Natural killer cell (primary cell): ENCODE results near the gene CAMK2N1. TPM values are rescaled to one million over a fixed set of nuclear protein-coding genes. Genes with fewer than 3 reads are reported as not detected.

Experiments used
- ATAC-seq, 3 donors: fragments of 150-1000 bp in 2 of 3; fragments of 200-7000 bp in 1 of 3; cut with Tn5 transposase; 1 replicate in 1 of 3; 2 replicates in 2 of 3; pipeline ENCODE4 v1.10.0; 2021; ENCODE audit warnings: mild to moderate bottlenecking in 2 of 3, moderate library complexity in 2 of 3
- DNase-seq, 2 donors: peaks; one replicate each; pipeline versions ENCODE4 v3.0.0 to v3.0.0-alpha.2; 2013 to 2021; ENCODE audit warnings: mixed read lengths in 1 of 2
- H3K27ac ChIP-seq: one replicate; pipeline ENCODE4 v1.5.1; 2013; ENCODE audit warnings: mild to moderate bottlenecking, low read length
- H3K27me3 ChIP-seq: one replicate; pipeline ENCODE4 v1.6.1; 2013; ENCODE audit warnings: low read length; ENCODE audit not compliant: control insufficient read depth, insufficient read depth
- H3K36me3 ChIP-seq: one replicate; pipeline ENCODE4 v1.6.1; 2013; ENCODE audit warnings: low read length; ENCODE audit not compliant: control insufficient read depth, insufficient read depth
- H3K4me1 ChIP-seq: one replicate; pipeline ENCODE4 v1.6.1; 2013; ENCODE audit warnings: low read length; ENCODE audit not compliant: control insufficient read depth, insufficient read depth
- H3K4me3 ChIP-seq: one replicate; pipeline ENCODE4 v1.5.1; 2013; ENCODE audit warnings: low read length
- H3K9me3 ChIP-seq: one replicate; pipeline ENCODE4 v1.6.1; 2013; ENCODE audit warnings: low read length; ENCODE audit not compliant: control insufficient read depth, insufficient read depth
- H3K27ac Mint-ChIP-seq, 2 donors: one replicate each; pipeline ENCODE4 v1.8.0; 2022; ENCODE audit warnings: mild to moderate bottlenecking in 2 of 2, mixed read lengths in 2 of 2, moderate library complexity in 1 of 2
- H3K27me3 Mint-ChIP-seq, 2 donors: one replicate each; pipeline ENCODE4 v1.8.0; 2022; ENCODE audit warnings: low read depth in 2 of 2, mixed read lengths in 2 of 2
- H3K36me3 Mint-ChIP-seq: one replicate; pipeline ENCODE4 v1.8.0; 2022; ENCODE audit warnings: mixed read lengths
- H3K4me1 Mint-ChIP-seq, 2 donors: one replicate each; pipeline ENCODE4 v1.8.0; 2022; ENCODE audit warnings: mixed read lengths in 2 of 2
- H3K4me3 Mint-ChIP-seq: one replicate; pipeline ENCODE4 v1.8.0; 2022; ENCODE audit warnings: mild to moderate bottlenecking, moderate library complexity, mixed read lengths
- H3K9me3 Mint-ChIP-seq, 2 donors: one replicate each; pipeline ENCODE4 v1.8.0; 2022; ENCODE audit warnings: mixed read lengths in 2 of 2
- WGBS: methylation state at CpG from one replicate; pipeline ENCODE4 v1.1.7; 2013; ENCODE audit warnings: missing lambda C conversion rate; ENCODE audit not compliant: insufficient coverage; 5-methylcytosine and 5-hydroxymethylcytosine counted together
- intact Hi-C: fragments of 100-400 bp; cut with micrococcal nuclease; formaldehyde crosslinking; loops from one replicate; pipeline ENCODE4 v1.14.2; 2022
- total RNA-seq, 4 donors: library from RNA; stranded (reverse); fragments of 120-200 nt in 1 of 4; gene quantifications; one replicate each; pipeline versions ENCODE4 v1.2.3 to v1.2.4, GENCODE V29; 2013 to 2022
- TF ChIP-seq, protein P1 (sequence below): fragments of 200-600 bp; IDR thresholded peaks from one replicate; pipeline ENCODE4 v1.8.0; 2022; ENCODE audit warnings: antibody characterized with exemption

Gene CAMK2N1
- total RNA-seq, 3 donors from 2014 or later (not counting 1 experiment from before 2014, with no cell fraction given) = 1.6 to 2.6 (median 1.6) TPM

DNA sequence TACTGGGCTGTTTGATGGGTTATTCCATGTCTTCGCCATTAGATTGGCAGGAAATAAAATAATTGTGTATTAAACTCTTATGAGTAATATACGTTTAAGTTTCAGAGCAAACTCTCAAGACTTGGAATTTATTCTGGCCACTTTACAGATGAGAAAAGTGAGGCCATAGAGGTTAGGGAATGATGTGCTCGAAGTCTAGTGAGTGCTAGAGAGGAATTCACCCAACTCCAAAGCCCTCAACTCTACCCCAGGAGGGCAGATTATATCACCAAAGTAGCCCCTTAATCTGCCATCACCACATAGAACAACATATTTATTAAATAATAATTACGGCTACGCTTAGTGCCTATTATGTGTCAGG is 22.4 kb upstream of the CAMK2N1 start:
- H3K27me3 ChIP-seq = peaks cover 3% of the 10 kb centered on the region
- TF ChIP-seq, protein P1, sequence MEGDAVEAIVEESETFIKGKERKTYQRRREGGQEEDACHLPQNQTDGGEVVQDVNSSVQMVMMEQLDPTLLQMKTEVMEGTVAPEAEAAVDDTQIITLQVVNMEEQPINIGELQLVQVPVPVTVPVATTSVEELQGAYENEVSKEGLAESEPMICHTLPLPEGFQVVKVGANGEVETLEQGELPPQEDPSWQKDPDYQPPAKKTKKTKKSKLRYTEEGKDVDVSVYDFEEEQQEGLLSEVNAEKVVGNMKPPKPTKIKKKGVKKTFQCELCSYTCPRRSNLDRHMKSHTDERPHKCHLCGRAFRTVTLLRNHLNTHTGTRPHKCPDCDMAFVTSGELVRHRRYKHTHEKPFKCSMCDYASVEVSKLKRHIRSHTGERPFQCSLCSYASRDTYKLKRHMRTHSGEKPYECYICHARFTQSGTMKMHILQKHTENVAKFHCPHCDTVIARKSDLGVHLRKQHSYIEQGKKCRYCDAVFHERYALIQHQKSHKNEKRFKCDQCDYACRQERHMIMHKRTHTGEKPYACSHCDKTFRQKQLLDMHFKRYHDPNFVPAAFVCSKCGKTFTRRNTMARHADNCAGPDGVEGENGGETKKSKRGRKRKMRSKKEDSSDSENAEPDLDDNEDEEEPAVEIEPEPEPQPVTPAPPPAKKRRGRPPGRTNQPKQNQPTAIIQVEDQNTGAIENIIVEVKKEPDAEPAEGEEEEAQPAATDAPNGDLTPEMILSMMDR = no peak
- peak overlapping the region; percentile 88 for H3K27ac ChIP-seq
- ATAC-seq (no peak), DNase-seq (no peak)
- H3K9me3 ChIP-seq = no peaks in the 10 kb centered on the region
- peaks cover 15% of the 10 kb centered on the region for H3K4me1 ChIP-seq
- Mint-ChIP-seq H3K9me3 (no peaks in the 10 kb centered on the region), H3K27ac (peak overlapping the region; percentile 94 to 95), H3K4me3 (peak overlapping the region; percentile 79), H3K27me3 (peaks cover 0 to 9% of the 10 kb centered on the region in 2 donors), H3K36me3 (no peaks in the 10 kb centered on the region), H3K4me1 (peaks cover 23 to 28% of the 10 kb centered on the region in 2 donors)
- peaks cover 7% of the 10 kb centered on the region for H3K36me3 ChIP-seq
- 67% methylated on average over 3 of the region's 5 CpGs for WGBS
- H3K4me3 ChIP-seq = peak overlapping the region; percentile 90
- intact Hi-C loops = no loop called here

DNA sequence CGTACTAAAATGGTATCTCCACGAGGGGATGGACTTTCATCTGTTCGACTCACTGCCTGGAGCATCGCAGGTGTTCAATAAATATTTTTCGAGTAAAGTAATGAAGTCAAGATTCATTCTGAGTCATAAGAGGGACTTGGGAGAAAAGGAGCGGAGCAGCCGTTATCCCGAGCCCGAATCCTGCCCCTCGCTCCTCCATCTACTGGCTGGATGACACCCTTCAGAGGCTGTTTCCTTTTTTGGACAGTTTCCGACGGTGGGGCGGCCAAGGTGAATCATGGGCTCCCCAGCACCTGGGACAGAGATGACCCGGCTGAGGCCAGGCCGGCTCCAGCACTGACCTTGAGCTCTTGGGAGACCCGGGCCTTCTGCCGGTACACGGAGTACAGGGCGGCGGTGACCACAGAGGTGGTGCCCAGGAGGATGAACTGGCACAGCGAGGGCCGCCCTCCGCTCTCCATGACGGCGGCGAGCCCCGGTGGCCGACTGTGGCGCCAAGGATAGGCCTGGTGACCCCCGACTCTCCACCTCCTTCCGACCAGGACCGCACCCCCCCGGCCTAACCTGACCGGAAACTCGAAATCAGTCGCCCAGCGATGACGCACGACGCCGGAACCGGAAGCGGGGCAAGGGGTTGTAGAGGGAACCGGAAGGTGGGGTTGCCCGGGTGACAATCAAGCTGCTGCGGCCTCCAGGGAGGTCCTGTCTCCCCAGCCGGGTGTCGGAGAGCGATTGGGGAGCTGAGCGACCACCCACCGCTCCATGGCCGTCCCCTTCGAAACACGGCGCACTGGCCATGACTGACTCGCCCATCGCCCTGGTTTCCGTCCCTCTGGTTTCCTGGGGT is 21.8 kb upstream of the CAMK2N1 start, which contains the start of gene MUL1:
Gene MUL1, minus strand, starts transcription at position 588 of the 847 bp plus-strand sequence. Its CDS starts 127 bp downstream, at position 461.
- peak; percentile 94 to 95 for DNase-seq
- TF ChIP-seq, protein P1 = no peak
- Mint-ChIP-seq H3K4me1 (peaks cover 23 to 28% of the 10 kb centered on the region in 2 donors), H3K9me3 (no peaks in the 10 kb centered on the region), H3K27ac (peak within 1 kb of the TSS; percentile 94 to 95), H3K27me3 (peaks cover 0 to 5% of the 10 kb centered on the region in 2 donors), H3K36me3 (no peaks in the 10 kb centered on the region), H3K4me3 (peak within 1 kb of the TSS; percentile 79)
- intact Hi-C loops = no loop called here
- H3K4me3 ChIP-seq = peak within 1 kb of the TSS; percentile 90
- peaks cover 15% of the 10 kb centered on the region for H3K4me1 ChIP-seq
- no peaks in the 10 kb centered on the region for H3K9me3 ChIP-seq
- peak; percentile 92 to 95 (median 95) for ATAC-seq
- peak within 1 kb of the TSS; percentile 88 for H3K27ac ChIP-seq
- peaks cover 8% of the 10 kb centered on the region for H3K36me3 ChIP-seq
- WGBS = under 1% methylated on average over 58 of the region's 58 CpGs
- peaks cover 3% of the 10 kb centered on the region for H3K27me3 ChIP-seq

DNA sequence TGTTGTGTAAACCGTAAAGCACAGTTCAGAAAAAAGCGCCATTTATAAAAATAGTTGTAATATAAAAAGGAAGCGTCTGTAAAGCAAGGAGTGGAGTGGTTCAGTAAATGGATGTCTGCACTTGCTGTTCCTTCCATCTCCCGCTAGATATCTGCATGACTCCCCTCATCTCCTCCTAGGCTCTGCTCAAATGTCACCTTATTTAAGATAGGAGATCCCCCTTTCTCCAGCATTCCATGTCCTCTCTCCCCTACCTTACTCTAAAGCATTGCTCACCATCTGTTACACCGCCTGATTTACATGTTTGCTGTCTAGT is 21.2 kb upstream of the CAMK2N1 start:
- peaks cover 10% of the 10 kb centered on the region for H3K36me3 ChIP-seq
- TF ChIP-seq, protein P1 = no peak
- 56% methylated on average over 4 of the region's 5 CpGs for WGBS

More for the DNA sequence above, 21.2 kb upstream of the CAMK2N1 start:
- Histone ChIP-seq H3K9me3 (no peaks in the 10 kb centered on the region), H3K27ac (peak overlapping the region; percentile 88), H3K4me3 (peak overlapping the region; percentile 90), H3K4me1 (peaks cover 15% of the 10 kb centered on the region), H3K27me3 (peaks cover 3% of the 10 kb centered on the region)
- no peak for DNase-seq
- peak overlapping the region; percentile 94 to 95 for H3K27ac Mint-ChIP-seq
- H3K9me3 Mint-ChIP-seq = no peaks in the 10 kb centered on the region
- intact Hi-C loops = no loop called here
- peak overlapping the region; percentile 79 for H3K4me3 Mint-ChIP-seq
- peaks cover 23 to 28% of the 10 kb centered on the region in 2 donors for H3K4me1 Mint-ChIP-seq
- peak in 2 of 3 donors; percentile 9 to 24 for ATAC-seq
- no peaks in the 10 kb centered on the region for H3K36me3 Mint-ChIP-seq
- H3K27me3 Mint-ChIP-seq = peaks cover 0 to 4% of the 10 kb centered on the region in 2 donors
